ENCODE data around the gene LENG8. TPM values are rescaled to one million over a fixed set of nuclear protein-coding genes. Genes with fewer than 3 reads are reported as not detected.

The LENG8 gene
- total RNA-seq, 2 donors from 2014 or later = 153 to 200 TPM

DNA sequence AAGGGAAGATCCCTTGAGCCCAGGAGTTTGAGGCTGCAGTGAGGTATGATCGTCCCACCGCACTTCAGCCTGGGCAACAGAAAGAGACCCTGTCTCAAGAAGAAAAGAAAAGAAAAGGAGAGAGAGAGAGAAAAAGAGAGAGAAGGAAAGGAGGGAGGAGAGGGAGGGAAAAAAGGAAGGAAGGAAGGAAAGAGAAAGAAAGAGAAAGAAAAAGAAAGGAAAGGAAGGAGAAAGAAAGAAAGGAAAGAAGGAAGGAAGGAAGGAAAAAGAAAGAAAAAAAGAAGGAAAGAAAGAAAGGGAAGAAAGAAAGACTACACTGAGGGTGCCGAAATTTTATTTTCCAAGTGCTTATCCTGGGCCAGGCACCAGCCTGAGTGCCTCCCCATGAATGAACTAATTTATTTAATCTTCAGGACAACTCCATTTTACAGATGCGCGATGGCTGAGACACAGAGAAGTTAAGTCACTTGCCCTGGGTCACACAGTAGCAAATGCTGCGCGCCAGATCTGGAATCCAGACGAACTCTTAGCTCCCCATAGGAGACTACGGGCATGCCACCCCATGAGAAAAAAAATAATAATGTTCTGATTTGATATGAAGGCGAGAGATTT, 21.4 kb downstream of the LENG8 start:
- Mint-ChIP-seq H3K4me1 (no peaks in the 10 kb centered on the region), H3K9me3 (no peaks in the 10 kb centered on the region), H3K27me3 (peaks cover 36% of the 10 kb centered on the region), H3K36me3 (ENCODE audit: low read depth) (no peaks in the 10 kb centered on the region), H3K27ac (no peak overlapping the region), H3K4me3 (peak overlapping the region; percentile 38)
- no peak for ATAC-seq (replicated peaks)

DNA sequence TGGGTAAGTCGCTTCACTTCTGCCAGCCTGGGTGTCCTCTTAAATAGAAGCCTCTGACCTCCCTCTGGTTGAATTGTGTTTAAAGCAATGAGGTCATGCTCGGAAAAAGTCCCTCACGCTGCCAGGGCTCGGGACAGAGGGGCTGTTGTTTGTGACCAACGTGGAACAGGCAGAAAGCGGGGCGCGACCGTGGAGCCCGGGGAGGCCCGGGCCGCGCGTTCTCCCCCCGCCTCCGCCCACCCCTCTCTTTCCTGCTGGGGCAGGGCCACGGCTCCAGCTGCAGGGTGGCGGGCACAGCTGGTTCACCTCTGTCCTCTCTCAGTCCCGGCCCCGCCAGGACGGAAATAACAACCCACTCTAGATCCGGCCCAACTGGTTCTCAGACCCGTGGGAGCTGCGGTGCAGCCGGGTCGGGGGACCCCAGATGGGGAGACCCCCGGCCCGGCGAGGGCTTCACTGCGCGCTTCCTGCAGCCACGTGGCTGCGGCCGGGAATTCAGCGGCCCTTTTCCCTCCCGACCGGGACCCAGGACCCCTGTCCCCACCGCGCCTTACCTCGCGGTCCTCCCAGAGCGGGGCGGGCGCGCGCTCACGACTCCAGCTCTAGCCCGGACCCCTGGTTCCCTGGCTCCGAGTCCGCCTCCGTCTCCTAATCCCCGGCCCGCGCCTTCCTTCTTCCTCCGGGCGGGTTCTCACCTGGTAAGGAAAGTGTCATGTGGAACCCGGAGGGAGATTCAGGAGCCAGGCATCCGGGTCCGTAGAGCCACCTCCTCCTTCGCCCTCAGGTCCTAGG, 22.2 kb downstream of the LENG8 start:
- Mint-ChIP-seq H3K27me3 (peaks cover 36% of the 10 kb centered on the region), H3K4me1 (no peaks in the 10 kb centered on the region), H3K36me3 (ENCODE audit: low read depth) (no peaks in the 10 kb centered on the region), H3K9me3 (no peaks in the 10 kb centered on the region), H3K4me3 (peak overlapping the region; percentile 38), H3K27ac (no peak overlapping the region)
- ATAC-seq (replicated peaks) = peak; percentile 54

DNA sequence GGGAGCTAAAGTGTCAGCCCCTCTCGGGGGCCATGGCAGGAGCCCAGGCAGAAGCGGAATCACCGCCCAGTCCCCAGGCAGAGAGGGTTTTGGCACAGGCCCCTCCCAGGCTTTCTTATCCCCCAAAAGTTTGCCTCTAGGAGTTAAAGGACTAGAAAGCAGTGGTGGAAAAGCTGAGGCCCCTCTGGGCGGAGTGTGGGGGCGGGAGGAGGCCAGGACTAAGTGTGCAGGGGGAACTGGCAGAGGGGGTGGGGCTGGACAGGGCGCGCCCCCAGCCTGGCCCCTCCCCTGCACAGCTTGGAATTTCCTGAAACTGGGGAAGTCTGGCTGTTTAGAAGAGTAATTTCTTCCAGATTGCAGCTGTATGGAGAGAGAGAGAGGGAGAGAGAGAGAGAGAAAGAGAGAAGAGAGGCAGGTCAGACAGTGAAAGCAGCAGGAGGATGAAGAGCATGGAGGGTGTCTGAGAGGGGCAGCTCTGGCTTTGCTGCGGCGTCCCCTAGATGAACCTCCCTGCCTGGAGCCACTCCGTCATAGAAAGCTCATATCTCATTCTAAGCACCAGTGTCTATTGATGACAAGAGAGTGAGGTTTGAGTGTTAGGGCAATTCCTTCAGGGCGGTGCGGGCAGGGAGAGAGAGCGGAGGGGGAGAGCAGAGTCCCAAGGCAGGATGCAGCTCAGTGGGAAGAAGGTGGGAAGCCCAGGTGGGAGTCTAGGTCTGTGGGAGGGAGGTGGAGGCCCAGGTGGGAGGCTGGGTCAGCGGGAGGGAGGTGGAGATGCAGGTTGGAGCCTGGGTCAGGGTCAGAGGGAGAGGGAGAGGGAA, 24.3 kb downstream of the LENG8 start, which contains the start of gene CDC42EP5:
Gene CDC42EP5, minus strand, starts transcription at position 226 of the 821 bp plus-strand sequence. CDS start 7,749 bp downstream, outside the sequence.
- Mint-ChIP-seq H3K27me3 (peaks cover 42% of the 10 kb centered on the region), H3K27ac (no peak within 1 kb of the TSS), H3K36me3 (ENCODE audit: low read depth) (no peaks in the 10 kb centered on the region), H3K4me3 (no peak within 1 kb of the TSS), H3K4me1 (no peaks in the 10 kb centered on the region), H3K9me3 (no peaks in the 10 kb centered on the region)
- ATAC-seq (replicated peaks) = no peak

DNA sequence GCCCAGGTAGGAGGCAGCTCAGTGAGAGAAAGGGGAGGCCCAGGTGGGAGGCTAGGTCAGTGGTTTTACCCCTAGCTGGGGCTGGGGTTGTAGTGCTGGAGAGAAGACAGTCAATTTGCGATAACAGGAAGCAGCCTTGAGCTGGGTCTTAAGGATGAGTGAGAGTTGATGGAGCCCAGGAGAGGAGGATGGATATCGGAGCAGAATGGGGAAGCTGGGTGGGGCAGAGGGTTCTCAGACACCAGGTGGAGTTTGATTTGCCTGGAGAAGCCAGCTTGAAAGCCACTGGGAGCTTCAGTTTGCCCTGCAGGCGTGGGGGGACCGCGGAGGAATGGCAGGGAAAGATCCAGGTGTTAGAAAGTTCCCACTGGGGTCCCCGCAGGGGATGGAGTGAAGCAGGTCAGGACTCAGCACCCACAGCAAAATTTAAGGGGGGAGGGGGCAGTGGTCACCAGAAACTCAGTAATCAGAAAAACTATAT, 24.9 kb downstream of the LENG8 start:
- no peak overlapping the region for H3K4me3 Mint-ChIP-seq
- H3K36me3 Mint-ChIP-seq (ENCODE audit: low read depth) = no peaks in the 10 kb centered on the region
- H3K27ac Mint-ChIP-seq = no peak overlapping the region
- ATAC-seq (replicated peaks) = no peak
- H3K9me3 Mint-ChIP-seq = no peaks in the 10 kb centered on the region
- no peaks in the 10 kb centered on the region for H3K4me1 Mint-ChIP-seq
- peaks cover 41% of the 10 kb centered on the region for H3K27me3 Mint-ChIP-seq

DNA sequence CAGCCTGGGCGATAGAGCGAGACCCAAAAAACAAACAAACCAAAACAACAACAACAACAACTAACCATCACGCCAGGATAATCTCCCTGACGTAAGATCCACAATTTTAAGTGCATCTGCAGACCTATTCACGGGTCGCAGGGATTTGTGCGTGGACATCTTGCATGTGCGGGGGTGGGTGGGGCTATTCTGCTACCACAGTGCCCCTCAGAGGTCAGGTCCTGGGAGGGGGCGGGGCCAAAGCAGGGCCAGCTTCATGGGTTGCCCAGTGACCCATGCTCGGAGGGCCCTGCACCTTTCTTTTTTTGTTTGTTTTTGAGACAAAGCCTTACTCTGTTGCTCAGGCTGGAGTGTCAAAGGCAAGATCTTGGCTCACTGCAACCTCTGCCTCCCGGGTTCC, 26.7 kb downstream of the LENG8 start:
- Mint-ChIP-seq H3K4me3 (no peak overlapping the region), H3K27ac (no peak overlapping the region), H3K4me1 (no peaks in the 10 kb centered on the region), H3K36me3 (ENCODE audit: low read depth) (no peaks in the 10 kb centered on the region), H3K27me3 (peaks cover 26% of the 10 kb centered on the region), H3K9me3 (no peaks in the 10 kb centered on the region)
- no peak for ATAC-seq (replicated peaks)

DNA sequence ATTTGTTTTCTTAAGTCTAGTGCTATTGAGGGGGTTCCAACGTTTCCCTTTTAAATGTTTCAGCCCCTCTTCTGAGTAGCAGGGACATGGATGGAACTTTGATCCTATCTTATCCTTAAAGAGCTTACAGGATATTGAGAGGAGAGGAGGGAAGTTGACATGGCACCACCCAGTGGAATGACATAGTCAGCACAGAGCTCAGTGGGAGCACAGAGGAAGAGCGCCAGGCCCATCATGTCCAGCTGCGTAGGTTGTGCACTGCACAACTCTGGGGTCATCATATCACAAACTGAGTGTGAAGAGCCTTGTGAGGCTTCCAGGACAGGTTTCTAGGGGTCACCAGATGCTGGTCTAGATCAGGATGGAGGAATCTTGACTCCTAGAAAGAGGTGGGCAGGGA, 28.7 kb downstream of the LENG8 start:
- Mint-ChIP-seq H3K4me3 (no peak overlapping the region), H3K4me1 (peaks cover 5% of the 10 kb centered on the region), H3K36me3 (ENCODE audit: low read depth) (no peaks in the 10 kb centered on the region), H3K9me3 (no peaks in the 10 kb centered on the region), H3K27ac (no peak overlapping the region), H3K27me3 (peaks cover 33% of the 10 kb centered on the region)
- no peak for ATAC-seq (replicated peaks)

DNA sequence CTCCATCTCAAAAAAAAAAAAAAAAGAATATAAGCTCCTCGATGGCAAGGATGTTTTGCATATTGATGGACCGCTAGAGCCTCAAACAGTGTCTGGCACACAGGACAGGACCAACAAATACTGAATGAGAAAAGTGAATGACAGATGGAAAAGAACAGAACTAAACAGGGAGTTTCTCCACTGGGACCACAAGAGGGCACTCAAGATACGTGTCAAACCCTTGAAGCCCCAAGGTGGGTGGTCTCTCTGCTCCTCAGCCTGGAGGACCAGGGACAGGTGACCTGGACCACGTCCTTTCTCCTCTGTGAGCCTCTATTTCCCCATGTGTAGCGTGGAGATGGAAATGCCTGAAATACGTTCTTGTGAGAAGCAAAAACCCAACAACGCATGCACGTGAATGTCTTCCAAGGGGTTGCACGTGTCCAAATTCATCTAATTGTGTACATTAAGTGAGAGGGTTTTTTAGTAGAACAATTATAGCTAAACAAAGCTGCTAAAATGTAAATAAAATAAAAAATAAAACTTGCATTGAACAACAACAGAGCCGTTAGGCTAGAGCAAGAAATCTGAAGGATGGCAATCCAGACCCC, 29.8 kb downstream of the LENG8 start:
- peak; percentile 48 for ATAC-seq (replicated peaks)
- no peak overlapping the region for H3K4me3 Mint-ChIP-seq
- H3K27me3 Mint-ChIP-seq = peaks cover 28% of the 10 kb centered on the region
- H3K4me1 Mint-ChIP-seq = peaks cover 5% of the 10 kb centered on the region
- H3K9me3 Mint-ChIP-seq = no peaks in the 10 kb centered on the region
- no peaks in the 10 kb centered on the region for H3K36me3 Mint-ChIP-seq (ENCODE audit: low read depth)
- H3K27ac Mint-ChIP-seq = no peak overlapping the region

DNA sequence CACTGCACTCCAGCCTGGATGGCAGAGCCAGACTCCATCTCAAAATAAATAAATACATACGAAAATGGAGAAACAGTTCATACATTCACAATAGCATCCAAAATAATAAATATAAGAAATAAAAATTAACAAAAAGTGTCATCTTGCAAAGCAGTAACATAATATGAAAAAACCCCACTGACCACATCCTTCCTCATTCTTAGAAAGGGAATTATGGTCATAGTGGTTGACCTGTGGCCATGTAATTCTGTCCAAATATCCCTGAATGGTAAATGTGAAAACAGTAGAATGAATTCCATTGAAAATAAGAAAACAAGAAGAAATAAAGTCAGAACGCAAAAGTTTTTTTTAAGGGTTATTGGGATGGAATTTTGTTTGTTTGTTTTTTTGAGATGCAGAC, 31.1 kb downstream of the LENG8 start:
- Mint-ChIP-seq H3K27ac (no peak overlapping the region), H3K36me3 (ENCODE audit: low read depth) (no peaks in the 10 kb centered on the region)
- ATAC-seq (replicated peaks) = no peak

DNA sequence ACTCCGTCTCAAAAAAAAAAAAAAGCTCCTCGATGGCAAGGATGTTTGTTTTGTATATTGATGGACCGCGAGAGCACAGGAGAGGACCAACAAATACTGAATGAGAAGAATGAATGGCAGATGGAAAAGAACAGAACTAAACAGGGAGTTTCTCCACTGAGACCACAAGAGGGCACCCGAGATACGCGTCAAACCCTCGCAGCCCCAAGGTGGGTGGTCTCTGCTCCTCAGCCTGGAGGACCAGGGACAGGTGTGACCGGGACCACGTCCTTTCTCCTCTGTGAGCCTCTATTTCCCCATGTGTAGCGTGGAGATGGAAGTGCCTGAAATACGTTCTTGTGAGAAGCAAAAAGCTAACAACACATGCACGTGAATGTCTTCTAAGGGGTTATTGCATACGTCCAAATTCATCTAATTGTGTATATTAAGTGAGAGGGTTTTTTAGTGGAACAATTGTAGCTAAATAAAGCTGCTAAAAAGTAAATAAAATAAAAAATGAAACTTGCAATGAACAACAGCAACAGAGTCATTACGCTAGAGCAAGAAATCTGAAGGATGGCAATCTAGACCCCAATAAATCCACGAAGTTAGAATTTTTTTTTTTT, 32.4 kb downstream of the LENG8 start:
- Mint-ChIP-seq H3K4me3 (no peak overlapping the region), H3K4me1 (peaks cover 5% of the 10 kb centered on the region), H3K27me3 (peaks cover 34% of the 10 kb centered on the region), H3K36me3 (ENCODE audit: low read depth) (no peaks in the 10 kb centered on the region), H3K27ac (no peak overlapping the region), H3K9me3 (no peaks in the 10 kb centered on the region)
- no peak for ATAC-seq (replicated peaks)

More for the DNA sequence above, 31.1 kb downstream of the LENG8 start:
- Mint-ChIP-seq H3K4me1 (peaks cover 5% of the 10 kb centered on the region), H3K27me3 (peaks cover 32% of the 10 kb centered on the region), H3K4me3 (no peak overlapping the region), H3K9me3 (no peaks in the 10 kb centered on the region)

DNA sequence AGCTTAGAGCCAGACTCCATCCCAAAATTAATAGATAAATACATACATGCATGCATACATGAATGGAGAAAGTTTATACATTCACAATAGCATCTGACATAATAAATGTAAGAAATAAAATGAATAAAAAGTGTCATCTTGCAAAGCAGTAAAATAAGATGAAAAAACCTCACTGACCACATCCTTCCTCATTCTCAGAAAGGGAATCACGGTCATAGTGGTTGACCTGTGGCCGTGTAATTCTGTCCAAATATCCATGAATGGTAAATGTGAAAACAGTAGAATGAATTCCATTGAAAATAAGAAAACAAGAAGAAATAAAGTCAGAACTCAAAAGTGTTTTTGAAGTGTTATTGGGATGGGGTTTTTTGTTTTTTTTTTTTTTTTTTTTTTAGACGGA, 33.9 kb downstream of the LENG8 start:
- ATAC-seq (replicated peaks) = no peak
- H3K4me3 Mint-ChIP-seq = no peak overlapping the region
- H3K36me3 Mint-ChIP-seq (ENCODE audit: low read depth) = no peaks in the 10 kb centered on the region

DNA sequence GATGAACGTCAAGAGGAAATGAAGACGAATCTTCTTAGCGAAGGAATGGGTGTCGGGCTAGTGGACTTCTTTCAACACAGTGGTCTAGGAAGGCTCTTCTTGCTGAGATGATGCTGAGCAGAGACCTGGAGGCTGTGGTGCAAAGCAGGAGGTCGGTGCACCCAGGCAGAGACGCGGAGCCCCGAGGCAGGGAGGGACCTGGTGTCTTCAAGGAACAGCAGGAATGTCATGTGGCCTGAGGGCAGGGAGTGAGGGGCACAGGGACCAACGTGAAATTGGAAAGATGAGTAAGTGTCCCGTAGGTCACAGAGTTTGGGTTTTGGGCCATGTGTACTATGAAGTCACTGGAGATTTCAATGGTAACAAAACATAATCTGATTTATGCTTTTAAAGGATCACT, 35.5 kb downstream of the LENG8 start:
- no peak for ATAC-seq (replicated peaks)
- H3K36me3 Mint-ChIP-seq (ENCODE audit: low read depth) = no peaks in the 10 kb centered on the region

More for the DNA sequence above, 33.9 kb downstream of the LENG8 start:
- Mint-ChIP-seq H3K9me3 (no peaks in the 10 kb centered on the region), H3K4me1 (peaks cover 5% of the 10 kb centered on the region), H3K27me3 (peaks cover 25% of the 10 kb centered on the region), H3K27ac (no peak overlapping the region)

DNA sequence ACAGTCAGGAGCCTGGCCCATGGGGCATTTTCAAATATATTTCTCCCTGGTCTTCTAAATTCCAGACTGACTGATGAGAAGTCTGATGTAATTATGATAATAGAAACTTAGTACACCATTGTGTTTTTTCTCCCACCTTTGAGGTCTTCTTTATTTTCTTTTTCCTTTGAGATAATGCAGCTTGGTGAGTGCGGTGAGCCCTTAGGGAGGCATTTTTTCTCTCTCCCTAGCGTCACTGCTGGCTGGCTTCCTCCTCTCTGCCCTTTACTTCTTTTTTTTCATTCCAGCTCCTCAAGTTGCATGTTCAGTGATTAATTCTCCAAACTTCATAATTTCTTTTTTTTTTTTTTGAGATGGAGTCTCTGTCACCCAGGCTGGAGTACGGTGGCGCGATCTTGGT, 36.9 kb downstream of the LENG8 start:
- Mint-ChIP-seq H3K27me3 (peaks cover 20% of the 10 kb centered on the region), H3K4me3 (no peak overlapping the region), H3K27ac (no peak overlapping the region), H3K9me3 (no peaks in the 10 kb centered on the region), H3K4me1 (peaks cover 5% of the 10 kb centered on the region), H3K36me3 (ENCODE audit: low read depth) (no peaks in the 10 kb centered on the region)
- no peak for ATAC-seq (replicated peaks)

More for the DNA sequence above, 35.5 kb downstream of the LENG8 start:
- peaks cover 20% of the 10 kb centered on the region for H3K27me3 Mint-ChIP-seq
- H3K4me3 Mint-ChIP-seq = no peak overlapping the region
- H3K4me1 Mint-ChIP-seq = peaks cover 5% of the 10 kb centered on the region
- no peak overlapping the region for H3K27ac Mint-ChIP-seq
- H3K9me3 Mint-ChIP-seq = no peaks in the 10 kb centered on the region

DNA sequence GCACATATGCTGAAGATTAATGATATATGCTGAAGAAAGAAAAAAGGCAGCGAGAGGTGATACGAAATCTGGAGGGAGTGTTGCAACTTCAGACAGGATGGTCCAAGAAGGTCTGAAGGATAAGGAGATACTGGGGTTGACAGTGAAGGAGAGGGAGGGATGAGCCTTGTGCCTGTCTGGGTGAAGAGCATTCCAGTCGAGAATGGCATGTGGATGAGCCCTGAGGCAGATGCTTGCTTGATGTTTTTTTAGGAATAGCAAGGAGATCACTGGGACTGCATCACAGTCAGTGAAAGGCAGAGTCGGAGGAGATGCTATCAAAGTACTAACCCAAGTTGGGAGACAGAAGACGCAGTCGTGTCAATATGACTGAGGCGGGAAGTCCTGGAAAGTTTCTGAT, 40.3 kb downstream of the LENG8 start:
- peaks cover 16% of the 10 kb centered on the region for H3K27me3 Mint-ChIP-seq
- no peak overlapping the region for H3K4me3 Mint-ChIP-seq
- H3K4me1 Mint-ChIP-seq = no peaks in the 10 kb centered on the region
- H3K27ac Mint-ChIP-seq = no peak overlapping the region
- H3K9me3 Mint-ChIP-seq = no peaks in the 10 kb centered on the region
- no peak for ATAC-seq (replicated peaks)
- no peaks in the 10 kb centered on the region for H3K36me3 Mint-ChIP-seq (ENCODE audit: low read depth)

DNA sequence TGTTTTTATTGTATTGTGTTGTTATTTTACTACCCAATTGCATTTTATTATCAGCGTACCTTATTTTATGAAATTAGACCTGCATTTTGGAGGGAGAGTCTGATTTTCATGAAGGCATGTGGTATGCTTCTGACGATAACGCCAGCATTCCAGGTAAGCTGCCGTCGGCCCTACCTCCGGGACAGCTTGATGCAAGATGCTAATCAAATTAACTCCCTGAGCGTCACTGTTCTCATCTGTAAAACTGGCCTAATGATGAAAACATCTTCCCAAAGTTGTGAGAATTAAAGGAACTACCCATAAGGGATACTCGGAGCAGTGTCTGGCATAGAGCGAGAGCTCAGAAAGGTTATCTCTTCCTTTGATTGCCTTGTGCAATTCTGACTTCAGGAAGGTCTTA, 40.8 kb downstream of the LENG8 start:
- no peak for ATAC-seq (replicated peaks)
- Mint-ChIP-seq H3K36me3 (ENCODE audit: low read depth) (no peaks in the 10 kb centered on the region), H3K27me3 (peaks cover 14% of the 10 kb centered on the region), H3K4me1 (no peaks in the 10 kb centered on the region), H3K9me3 (no peaks in the 10 kb centered on the region), H3K27ac (no peak overlapping the region), H3K4me3 (no peak overlapping the region)

Measured in activated T-helper 17 cell treated with anti-CD3 and anti-CD28 coated beads, Interleukin-2, amount 50 U/mL, for 72 hours (primary cell).